Measurements from ENCODE around the gene OLFM3. TPM values are rescaled to one million over a fixed set of nuclear protein-coding genes. Genes with fewer than 3 reads are reported as not detected.

Gene OLFM3
- total RNA-seq, 1 donor from 2014 or later = 0.52 TPM

- Histone ChIP-seq H3K9ac (ENCODE audit: low read depth in 1 of 3, low read length in 3 of 3) (no peak overlapping the region), H3K9me3 (ENCODE audit: control insufficient read depth in 3 of 3, low read length in 3 of 3) (no peaks in the 10 kb centered on the region), H3K27me3 (ENCODE audit: control insufficient read depth in 3 of 3, insufficient read depth in 3 of 3, low read length in 3 of 3) (no peaks in the 10 kb centered on the region), H3K36me3 (ENCODE audit: control insufficient read depth in 3 of 3, insufficient read depth in 3 of 3, low read length in 3 of 3) (no peaks in the 10 kb centered on the region), H3K4me3 (ENCODE audit: low read length in 3 of 3) (no peak overlapping the region), H3K4me1 (ENCODE audit: control insufficient read depth in 3 of 3, insufficient read depth in 3 of 3, low read length in 3 of 3) (no peaks in the 10 kb centered on the region), H3K27ac (ENCODE audit: low read depth, low read length) (no peak overlapping the region)
Observed at GRCh38 chr1:101833312-101833711, 163.4 kb downstream of the OLFM3 start.

- no peak overlapping the region for H3K9ac ChIP-seq (ENCODE audit: low read depth in 1 of 3, low read length in 3 of 3)
- no peaks in the 10 kb centered on the region for H3K36me3 ChIP-seq (ENCODE audit: control insufficient read depth in 3 of 3, insufficient read depth in 3 of 3, low read length in 3 of 3)
- no peaks in the 10 kb centered on the region for H3K9me3 ChIP-seq (ENCODE audit: control insufficient read depth in 3 of 3, low read length in 3 of 3)
- H3K27me3 ChIP-seq (ENCODE audit: control insufficient read depth in 3 of 3, insufficient read depth in 3 of 3, low read length in 3 of 3) = no peaks in the 10 kb centered on the region
- H3K4me3 ChIP-seq (ENCODE audit: low read length in 3 of 3) = no peak overlapping the region
- no peak overlapping the region for H3K27ac ChIP-seq (ENCODE audit: low read depth, low read length)
- H3K4me1 ChIP-seq (ENCODE audit: control insufficient read depth in 3 of 3, insufficient read depth in 3 of 3, low read length in 3 of 3) = no peaks in the 10 kb centered on the region
Observed at GRCh38 chr1:101826416-101826815, 170.3 kb downstream of the OLFM3 start.

GRCh38 chr1:101820071-101820470 is 176.7 kb downstream of the OLFM3 start:
- no peaks in the 10 kb centered on the region for H3K27me3 ChIP-seq (ENCODE audit: control insufficient read depth in 3 of 3, insufficient read depth in 3 of 3, low read length in 3 of 3)
- no peak overlapping the region for H3K27ac ChIP-seq (ENCODE audit: low read depth, low read length)
- H3K4me3 ChIP-seq (ENCODE audit: low read length in 3 of 3) = no peak overlapping the region
- H3K36me3 ChIP-seq (ENCODE audit: control insufficient read depth in 3 of 3, insufficient read depth in 3 of 3, low read length in 3 of 3) = no peaks in the 10 kb centered on the region
- no peak overlapping the region for H3K9ac ChIP-seq (ENCODE audit: low read depth in 1 of 3, low read length in 3 of 3)
- H3K4me1 ChIP-seq (ENCODE audit: control insufficient read depth in 3 of 3, insufficient read depth in 3 of 3, low read length in 3 of 3) = no peaks in the 10 kb centered on the region
- no peaks in the 10 kb centered on the region for H3K9me3 ChIP-seq (ENCODE audit: control insufficient read depth in 3 of 3, low read length in 3 of 3)

GRCh38 chr1:101816262-101816661 is 180.5 kb downstream of the OLFM3 start:
- no peaks in the 10 kb centered on the region for H3K27me3 ChIP-seq (ENCODE audit: control insufficient read depth in 3 of 3, insufficient read depth in 3 of 3, low read length in 3 of 3)
- no peak overlapping the region for H3K9ac ChIP-seq (ENCODE audit: low read depth in 1 of 3, low read length in 3 of 3)
- no peak overlapping the region for H3K4me3 ChIP-seq (ENCODE audit: low read length in 3 of 3)
- H3K27ac ChIP-seq (ENCODE audit: low read depth, low read length) = no peak overlapping the region
- no peaks in the 10 kb centered on the region for H3K9me3 ChIP-seq (ENCODE audit: control insufficient read depth in 3 of 3, low read length in 3 of 3)
- no peaks in the 10 kb centered on the region for H3K4me1 ChIP-seq (ENCODE audit: control insufficient read depth in 3 of 3, insufficient read depth in 3 of 3, low read length in 3 of 3)
- no peaks in the 10 kb centered on the region for H3K36me3 ChIP-seq (ENCODE audit: control insufficient read depth in 3 of 3, insufficient read depth in 3 of 3, low read length in 3 of 3)

- no peaks in the 10 kb centered on the region for H3K27me3 ChIP-seq (ENCODE audit: control insufficient read depth in 3 of 3, insufficient read depth in 3 of 3, low read length in 3 of 3)
- H3K9ac ChIP-seq (ENCODE audit: low read depth in 1 of 3, low read length in 3 of 3) = no peak overlapping the region
- no peak overlapping the region for H3K27ac ChIP-seq (ENCODE audit: low read depth, low read length)
- no peaks in the 10 kb centered on the region for H3K36me3 ChIP-seq (ENCODE audit: control insufficient read depth in 3 of 3, insufficient read depth in 3 of 3, low read length in 3 of 3)
- no peaks in the 10 kb centered on the region for H3K4me1 ChIP-seq (ENCODE audit: control insufficient read depth in 3 of 3, insufficient read depth in 3 of 3, low read length in 3 of 3)
- no peaks in the 10 kb centered on the region for H3K9me3 ChIP-seq (ENCODE audit: control insufficient read depth in 3 of 3, low read length in 3 of 3)
- no peak overlapping the region for H3K4me3 ChIP-seq (ENCODE audit: low read length in 3 of 3)
Observed at GRCh38 chr1:101798417-101798816, 198.3 kb downstream of the OLFM3 start.

GRCh38 chr1:101797722-101798121 is 199.0 kb downstream of the OLFM3 start:
- no peak overlapping the region for H3K9ac ChIP-seq (ENCODE audit: low read depth in 1 of 3, low read length in 3 of 3)
- H3K27ac ChIP-seq (ENCODE audit: low read depth, low read length) = no peak overlapping the region
- H3K4me1 ChIP-seq (ENCODE audit: control insufficient read depth in 3 of 3, insufficient read depth in 3 of 3, low read length in 3 of 3) = no peaks in the 10 kb centered on the region
- no peaks in the 10 kb centered on the region for H3K27me3 ChIP-seq (ENCODE audit: control insufficient read depth in 3 of 3, insufficient read depth in 3 of 3, low read length in 3 of 3)
- no peaks in the 10 kb centered on the region for H3K36me3 ChIP-seq (ENCODE audit: control insufficient read depth in 3 of 3, insufficient read depth in 3 of 3, low read length in 3 of 3)
- H3K9me3 ChIP-seq (ENCODE audit: control insufficient read depth in 3 of 3, low read length in 3 of 3) = no peaks in the 10 kb centered on the region
- no peak overlapping the region for H3K4me3 ChIP-seq (ENCODE audit: low read length in 3 of 3)

- no peaks in the 10 kb centered on the region for H3K27me3 ChIP-seq (ENCODE audit: control insufficient read depth in 3 of 3, insufficient read depth in 3 of 3, low read length in 3 of 3)
- no peak overlapping the region for H3K4me3 ChIP-seq (ENCODE audit: low read length in 3 of 3)
- no peaks in the 10 kb centered on the region for H3K9me3 ChIP-seq (ENCODE audit: control insufficient read depth in 3 of 3, low read length in 3 of 3)
- no peak overlapping the region for H3K9ac ChIP-seq (ENCODE audit: low read depth in 1 of 3, low read length in 3 of 3)
- H3K36me3 ChIP-seq (ENCODE audit: control insufficient read depth in 3 of 3, insufficient read depth in 3 of 3, low read length in 3 of 3) = no peaks in the 10 kb centered on the region
- no peaks in the 10 kb centered on the region for H3K4me1 ChIP-seq (ENCODE audit: control insufficient read depth in 3 of 3, insufficient read depth in 3 of 3, low read length in 3 of 3)
- H3K27ac ChIP-seq (ENCODE audit: low read depth, low read length) = no peak overlapping the region
Observed at GRCh38 chr1:101781201-101781831, 215.4 kb downstream of the OLFM3 start.

GRCh38 chr1:101769520-101769919 is 227.2 kb downstream of the OLFM3 start:
- H3K4me1 ChIP-seq (ENCODE audit: control insufficient read depth in 3 of 3, insufficient read depth in 3 of 3, low read length in 3 of 3) = no peaks in the 10 kb centered on the region
- H3K27me3 ChIP-seq (ENCODE audit: control insufficient read depth in 3 of 3, insufficient read depth in 3 of 3, low read length in 3 of 3) = no peaks in the 10 kb centered on the region
- H3K9me3 ChIP-seq (ENCODE audit: control insufficient read depth in 3 of 3, low read length in 3 of 3) = no peaks in the 10 kb centered on the region
- H3K9ac ChIP-seq (ENCODE audit: low read depth in 1 of 3, low read length in 3 of 3) = no peak overlapping the region
- no peak overlapping the region for H3K27ac ChIP-seq (ENCODE audit: low read depth, low read length)
- H3K4me3 ChIP-seq (ENCODE audit: low read length in 3 of 3) = no peak overlapping the region
- no peaks in the 10 kb centered on the region for H3K36me3 ChIP-seq (ENCODE audit: control insufficient read depth in 3 of 3, insufficient read depth in 3 of 3, low read length in 3 of 3)

GRCh38 chr1:101757985-101758384 is 238.7 kb downstream of the OLFM3 start:
- no peaks in the 10 kb centered on the region for H3K36me3 ChIP-seq (ENCODE audit: control insufficient read depth in 3 of 3, insufficient read depth in 3 of 3, low read length in 3 of 3)
- H3K4me3 ChIP-seq (ENCODE audit: low read length in 3 of 3) = no peak overlapping the region
- H3K4me1 ChIP-seq (ENCODE audit: control insufficient read depth in 3 of 3, insufficient read depth in 3 of 3, low read length in 3 of 3) = no peaks in the 10 kb centered on the region
- H3K27ac ChIP-seq (ENCODE audit: low read depth, low read length) = no peak overlapping the region
- H3K9ac ChIP-seq (ENCODE audit: low read depth in 1 of 3, low read length in 3 of 3) = no peak overlapping the region
- H3K27me3 ChIP-seq (ENCODE audit: control insufficient read depth in 3 of 3, insufficient read depth in 3 of 3, low read length in 3 of 3) = no peaks in the 10 kb centered on the region
- no peaks in the 10 kb centered on the region for H3K9me3 ChIP-seq (ENCODE audit: control insufficient read depth in 3 of 3, low read length in 3 of 3)

GRCh38 chr1:101756411-101756810 is 240.3 kb downstream of the OLFM3 start:
- H3K4me1 ChIP-seq (ENCODE audit: control insufficient read depth in 3 of 3, insufficient read depth in 3 of 3, low read length in 3 of 3) = no peaks in the 10 kb centered on the region
- no peak overlapping the region for H3K4me3 ChIP-seq (ENCODE audit: low read length in 3 of 3)
- no peak overlapping the region for H3K9ac ChIP-seq (ENCODE audit: low read depth in 1 of 3, low read length in 3 of 3)
- H3K27me3 ChIP-seq (ENCODE audit: control insufficient read depth in 3 of 3, insufficient read depth in 3 of 3, low read length in 3 of 3) = no peaks in the 10 kb centered on the region
- H3K9me3 ChIP-seq (ENCODE audit: control insufficient read depth in 3 of 3, low read length in 3 of 3) = no peaks in the 10 kb centered on the region
- H3K36me3 ChIP-seq (ENCODE audit: control insufficient read depth in 3 of 3, insufficient read depth in 3 of 3, low read length in 3 of 3) = no peaks in the 10 kb centered on the region
- no peak overlapping the region for H3K27ac ChIP-seq (ENCODE audit: low read depth, low read length)

Data from skeletal muscle tissue (tissue), 4 donors.